GM12878 (cell line): ENCODE data around the gene AFAP1. TPM values are rescaled to one million over a fixed set of nuclear protein-coding genes. Genes with fewer than 3 reads are reported as not detected.
A peak's percentile ranks its signal among the peaks of the same experiment; 100 is the strongest.

Experiments used
- ETV6 ChIP-seq, 2 experiments: fragments of 450-650 bp in 1 of 2; IDR thresholded peaks in 1 of 2; conservative IDR thresholded peaks in 1 of 2; 2 replicates each; pipeline ENCODE4 v1.6.1; 2014; ENCODE audit warnings: antibody characterized with exemption in 1 of 2, borderline replicate concordance in 1 of 2, low read depth in 1 of 2, mild to moderate bottlenecking in 1 of 2, moderate library complexity in 1 of 2
- FOXK2 ChIP-seq: fragments of 450-650 bp; IDR thresholded peaks from 2 replicates; pipeline ENCODE4 v1.6.1; 2017; ENCODE audit warnings: mild to moderate bottlenecking, moderate library complexity
- JUND ChIP-seq: IDR thresholded peaks from 2 replicates; pipeline ENCODE4 v1.6.1; 2012; ENCODE audit warnings: low read depth, mild to moderate bottlenecking, low read length, improper control_type of control experiment, moderate library complexity
- KAT2A ChIP-seq: conservative IDR thresholded peaks from 2 replicates; pipeline ENCODE4 v1.6.1; 2011; ENCODE audit warnings: low read depth, low read length; ENCODE audit not compliant: control insufficient read depth
- KLF5 ChIP-seq: fragments of 450-650 bp; IDR thresholded peaks from 2 replicates; pipeline ENCODE4 v1.6.1; 2014; ENCODE audit warnings: mild to moderate bottlenecking; ENCODE audit not compliant: partially characterized antibody
- MEF2B ChIP-seq: fragments of 450-650 bp; IDR thresholded peaks from 2 replicates; pipeline ENCODE4 v1.6.1; 2018; ENCODE audit warnings: mild to moderate bottlenecking, moderate library complexity; ENCODE audit not compliant: partially characterized antibody, poor library complexity, severe bottlenecking
- MXI1 ChIP-seq: fragments of 150-350 bp; IDR thresholded peaks from 2 replicates; pipeline ENCODE4 v1.6.1; 2011; ENCODE audit warnings: low read depth, mild to moderate bottlenecking, inconsistent platforms, low read length, improper control_type of control experiment
- NFYA ChIP-seq: IDR thresholded peaks from 2 replicates; pipeline ENCODE4 v1.6.1; 2011; ENCODE audit warnings: low read depth, mild to moderate bottlenecking, low read length, improper control_type of control experiment, borderline replicate concordance
- NKRF ChIP-seq: fragments of 450-650 bp; conservative IDR thresholded peaks from 2 replicates; pipeline ENCODE4 v1.6.1; 2017; ENCODE audit warnings: mild to moderate bottlenecking, moderate library complexity
- NR2C1 ChIP-seq: fragments of 450-650 bp; IDR thresholded peaks from 2 replicates; pipeline ENCODE4 v1.6.1; 2017; ENCODE audit warnings: antibody characterized with exemption, mild to moderate bottlenecking, moderate library complexity
- NRF1 ChIP-seq: conservative IDR thresholded peaks from 2 replicates; pipeline ENCODE4 v1.6.1; 2011; ENCODE audit warnings: mild to moderate bottlenecking, low read depth, low read length, improper control_type of control experiment
- POU2F2 ChIP-seq: IDR thresholded peaks from 3 replicates; pipeline ENCODE4 v1.6.1; 2011; ENCODE audit warnings: low read depth, mild to moderate bottlenecking, low read length, borderline replicate concordance
- RB1 ChIP-seq: fragments of 450-650 bp; formaldehyde crosslinking; IDR thresholded peaks from 2 replicates; pipeline ENCODE4 v1.6.1; 2017; ENCODE audit warnings: mild to moderate bottlenecking, borderline replicate concordance
- RBBP5 ChIP-seq: fragments of 200-600 bp; sonication (generic); conservative IDR thresholded peaks from 2 replicates; pipeline ENCODE4 v1.6.1; 2016
- SIN3A ChIP-seq: IDR thresholded peaks from 2 replicates; pipeline ENCODE4 v1.6.1; 2012; ENCODE audit warnings: low read depth, low read length, improper control_type of control experiment
- SMAD5 ChIP-seq: IDR thresholded peaks from 2 replicates; pipeline ENCODE4 v1.6.1; 2016; ENCODE audit warnings: antibody characterized with exemption, low read depth
- SP1 ChIP-seq: IDR thresholded peaks from one replicate; pipeline ENCODE4 v1.6.1; 2011; ENCODE audit warnings: low read depth, low read length
- TBL1XR1 ChIP-seq: IDR thresholded peaks from 2 replicates; pipeline ENCODE4 v1.6.1; 2012; ENCODE audit warnings: low read depth, low read length, improper control_type of control experiment
- TCF12 ChIP-seq: IDR thresholded peaks from 2 replicates; pipeline ENCODE4 v1.6.1; 2011; ENCODE audit warnings: low read depth, mild to moderate bottlenecking, low read length
- TCF7 ChIP-seq: IDR thresholded peaks from 2 replicates; pipeline ENCODE4 v1.6.1; 2014; ENCODE audit warnings: antibody characterized with exemption, borderline replicate concordance
- USF2 ChIP-seq: IDR thresholded peaks from 2 replicates; pipeline ENCODE4 v1.6.1; 2011; ENCODE audit warnings: low read depth, low read length, improper control_type of control experiment, borderline replicate concordance
- YBX1 ChIP-seq: fragments of 450-650 bp; IDR thresholded peaks from 2 replicates; pipeline ENCODE4 v1.6.1; 2016; ENCODE audit warnings: antibody characterized with exemption
- YY1 ChIP-seq: IDR thresholded peaks from 2 replicates; pipeline ENCODE4 v1.6.1; 2011; ENCODE audit warnings: low read depth, mild to moderate bottlenecking, low read length
- polyA plus RNA-seq, 11 experiments: library from polyadenylated mRNA; depleted of rRNA in 4 of 11; unstranded in 6 of 11; stranded (reverse) in 5 of 11; fragments of >200 nt; fragmentation: Nextera tagmentation in 4 of 11; fragmentation: Illumina TruSeq in 1 of 11; extraction: Ambion mirVana in 4 of 11; extraction: Trizol in 1 of 11; gene quantifications; 1 replicate in 1 of 11; 2 replicates in 10 of 11; pipeline versions ENCODE4 v1.2.1 to v1.2.3, GENCODE V29; 2011 to 2016; ENCODE audit warnings: inconsistent platforms in 2 of 11, missing spikeins in 2 of 11, low read depth in 1 of 11
- total RNA-seq, 4 experiments: library from RNA; depleted of rRNA in 3 of 4; stranded (reverse); fragments of >200 nt in 3 of 4; fragmentation: Illumina TruSeq in 1 of 4; extraction: Trizol in 1 of 4; gene quantifications; 2 replicates each; pipeline versions ENCODE4 v1.2.1 to v1.2.3, GENCODE V29; 2013 to 2021
- TF ChIP-seq, protein P1 (sequence below): fragments of 450-650 bp; IDR thresholded peaks from 2 replicates; pipeline ENCODE4 v1.6.1; 2017; ENCODE audit warnings: mild to moderate bottlenecking, moderate library complexity

The AFAP1 gene
- total and polyA plus RNA-seq, 10 of the 15 experiments (the other 5 are each of a cell fraction or from before 2014, with no cell fraction given) = 0.02 to 0.23 (median 0.09) TPM; not detected in 1

GRCh38 chr4:7771541-7772507 lies 167.8 kb downstream of the AFAP1 start (continued):
- TF ChIP-seq, protein P1, sequence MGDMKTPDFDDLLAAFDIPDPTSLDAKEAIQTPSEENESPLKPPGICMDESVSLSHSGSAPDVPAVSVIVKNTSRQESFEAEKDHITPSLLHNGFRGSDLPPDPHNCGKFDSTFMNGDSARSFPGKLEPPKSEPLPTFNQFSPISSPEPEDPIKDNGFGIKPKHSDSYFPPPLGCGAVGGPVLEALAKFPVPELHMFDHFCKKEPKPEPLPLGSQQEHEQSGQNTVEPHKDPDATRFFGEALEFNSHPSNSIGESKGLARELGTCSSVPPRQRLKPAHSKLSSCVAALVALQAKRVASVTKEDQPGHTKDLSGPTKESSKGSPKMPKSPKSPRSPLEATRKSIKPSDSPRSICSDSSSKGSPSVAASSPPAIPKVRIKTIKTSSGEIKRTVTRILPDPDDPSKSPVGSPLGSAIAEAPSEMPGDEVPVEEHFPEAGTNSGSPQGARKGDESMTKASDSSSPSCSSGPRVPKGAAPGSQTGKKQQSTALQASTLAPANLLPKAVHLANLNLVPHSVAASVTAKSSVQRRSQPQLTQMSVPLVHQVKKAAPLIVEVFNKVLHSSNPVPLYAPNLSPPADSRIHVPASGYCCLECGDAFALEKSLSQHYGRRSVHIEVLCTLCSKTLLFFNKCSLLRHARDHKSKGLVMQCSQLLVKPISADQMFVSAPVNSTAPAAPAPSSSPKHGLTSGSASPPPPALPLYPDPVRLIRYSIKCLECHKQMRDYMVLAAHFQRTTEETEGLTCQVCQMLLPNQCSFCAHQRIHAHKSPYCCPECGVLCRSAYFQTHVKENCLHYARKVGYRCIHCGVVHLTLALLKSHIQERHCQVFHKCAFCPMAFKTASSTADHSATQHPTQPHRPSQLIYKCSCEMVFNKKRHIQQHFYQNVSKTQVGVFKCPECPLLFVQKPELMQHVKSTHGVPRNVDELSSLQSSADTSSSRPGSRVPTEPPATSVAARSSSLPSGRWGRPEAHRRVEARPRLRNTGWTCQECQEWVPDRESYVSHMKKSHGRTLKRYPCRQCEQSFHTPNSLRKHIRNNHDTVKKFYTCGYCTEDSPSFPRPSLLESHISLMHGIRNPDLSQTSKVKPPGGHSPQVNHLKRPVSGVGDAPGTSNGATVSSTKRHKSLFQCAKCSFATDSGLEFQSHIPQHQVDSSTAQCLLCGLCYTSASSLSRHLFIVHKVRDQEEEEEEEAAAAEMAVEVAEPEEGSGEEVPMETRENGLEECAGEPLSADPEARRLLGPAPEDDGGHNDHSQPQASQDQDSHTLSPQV = no peak
- TF ChIP-seq SP1 = peak; percentile 70
- 0 out of 4 replicates have a peak, but pooled peaks of 1 of the 2 experiments have one; percentile 35 for TF ChIP-seq ETV6 (conservative IDR thresholded peaks at IDR 0.05 in 1 of 2, IDR thresholded peaks at IDR 0.05 in 1 of 2; ENCODE audit: borderline replicate concordance in 1 of 2, low read depth in 1 of 2)
- no peak for TF ChIP-seq NRF1
- peak; percentile 56; the same call in 1 of the 2 replicates for TF ChIP-seq TCF7
- TF ChIP-seq NKRF = no peak
- no peak for TF ChIP-seq NR2C1
- TF ChIP-seq RB1 = no peak
- TF ChIP-seq YY1 = no peak
- TF ChIP-seq FOXK2 = peak; percentile 15; the same call in 1 of the 2 replicates
- TF ChIP-seq MXI1 = no peak
- no peak for TF ChIP-seq SMAD5
- 0 out of 2 replicates have a peak, but pooled peaks have one; percentile 17 for TF ChIP-seq TBL1XR1
- no peak for TF ChIP-seq KLF5
- no peak for TF ChIP-seq YBX1
- TF ChIP-seq RBBP5 = no peak
- no peak for TF ChIP-seq SIN3A
- TF ChIP-seq POU2F2 = no peak
- TF ChIP-seq TCF12 = peak; percentile 85
- TF ChIP-seq KAT2A = no peak
- no peak for TF ChIP-seq NFYA
- no peak for TF ChIP-seq USF2
- TF ChIP-seq JUND = no peak
- no peak for TF ChIP-seq MEF2B
